Hematopoietic multipotent progenitor cell (in vitro differentiated cells): ENCODE measurements around the gene PROM2. TPM values are rescaled to one million over a fixed set of nuclear protein-coding genes. Genes with fewer than 3 reads are reported as not detected.

ENCODE experiments used
- DNase-seq, 3 donors: peaks; one replicate each; pipeline ENCODE4 v3.0.0-alpha.2; 2011 to 2015; ENCODE audit warnings: low read depth in 2 of 3, low spot score in 2 of 3
- total RNA-seq: library from RNA; depleted of rRNA; stranded (reverse); fragments of >200 nt; gene quantifications from one replicate; pipeline ENCODE4 v1.2.3, GENCODE V29; 2012

PROM2 gene
- total RNA-seq, 1 donor: 0.54 TPM

- DNase-seq: no peak
These were observed 10.8 kb downstream of the PROM2 start for GRCh38 chr2:95284886-95285541.

GRCh38 chr2:95285542-95285932, 11.3 kb downstream of the PROM2 start:
- DNase-seq: no peak

GRCh38 chr2:95287336-95287735, 13.1 kb downstream of the PROM2 start:
- no peak for DNase-seq

GRCh38 chr2:95287806-95288205, 13.6 kb downstream of the PROM2 start:
- no peak for DNase-seq

- DNase-seq: no peak
These were observed 15.0 kb downstream of the PROM2 start for GRCh38 chr2:95289253-95289652.

GRCh38 chr2:95291222-95291621, 17.0 kb downstream of the PROM2 start:
- no peak for DNase-seq

- DNase-seq: no peak
These were observed 18.5 kb downstream of the PROM2 start for GRCh38 chr2:95292623-95293260.

- no peak for DNase-seq
These were observed 20.5 kb downstream of the PROM2 start for GRCh38 chr2:95294579-95295250.

GRCh38 chr2:95295376-95295775, 21.1 kb downstream of the PROM2 start:
- DNase-seq: no peak

- DNase-seq: no peak
These were observed 21.8 kb downstream of the PROM2 start for GRCh38 chr2:95296011-95296410.

- peak in 2 of 3 donors; percentile 14 to 36 for DNase-seq
These were observed 22.7 kb downstream of the PROM2 start, which contains the start of gene KCNIP3 for GRCh38 chr2:95296880-95297487. Gene KCNIP3, plus strand, starts transcription at chr2:95297347. Its CDS starts 92 bp downstream, at chr2:95297439.

- no peak for DNase-seq
These were observed 23.6 kb downstream of the PROM2 start for GRCh38 chr2:95297639-95298395.

GRCh38 chr2:95298486-95299111, 24.4 kb downstream of the PROM2 start:
- DNase-seq: no peak

GRCh38 chr2:95299961-95300360, 25.7 kb downstream of the PROM2 start:
- DNase-seq: no peak

GRCh38 chr2:95300450-95300849, 26.2 kb downstream of the PROM2 start:
- DNase-seq: peak in 1 of 3 donors; percentile 12

- no peak for DNase-seq
These were observed 26.9 kb downstream of the PROM2 start for GRCh38 chr2:95301186-95301585.

GRCh38 chr2:95301876-95302641, 27.8 kb downstream of the PROM2 start:
- peak in 2 of 3 donors; percentile 15 to 59 for DNase-seq

GRCh38 chr2:95303191-95303919, 29.1 kb downstream of the PROM2 start:
- DNase-seq: no peak
